GM20000 (cell line): ENCODE measurements around the gene SGPP1.
"Not testable (repeated sequence)": the region's sequence is repeated elsewhere in the genome, so short reads cannot be mapped to it uniquely, and the experiment has no call there.

Experiments
- DNase-seq: peaks from one replicate; pipeline ENCODE4 v3.0.0; 2012; ENCODE audit warnings: low spot score
- TF ChIP-seq, protein P1 (sequence below): IDR thresholded peaks from 2 replicates; pipeline ENCODE4 v1.5.1; 2012; ENCODE audit warnings: mild to moderate bottlenecking, control low read depth; ENCODE audit errors: extremely low read depth, missing control alignments

Gene SGPP1

GRCh38 chr14:63644741-63645140 lies 83.1 kb downstream of the SGPP1 start:
- TF ChIP-seq, protein P1, sequence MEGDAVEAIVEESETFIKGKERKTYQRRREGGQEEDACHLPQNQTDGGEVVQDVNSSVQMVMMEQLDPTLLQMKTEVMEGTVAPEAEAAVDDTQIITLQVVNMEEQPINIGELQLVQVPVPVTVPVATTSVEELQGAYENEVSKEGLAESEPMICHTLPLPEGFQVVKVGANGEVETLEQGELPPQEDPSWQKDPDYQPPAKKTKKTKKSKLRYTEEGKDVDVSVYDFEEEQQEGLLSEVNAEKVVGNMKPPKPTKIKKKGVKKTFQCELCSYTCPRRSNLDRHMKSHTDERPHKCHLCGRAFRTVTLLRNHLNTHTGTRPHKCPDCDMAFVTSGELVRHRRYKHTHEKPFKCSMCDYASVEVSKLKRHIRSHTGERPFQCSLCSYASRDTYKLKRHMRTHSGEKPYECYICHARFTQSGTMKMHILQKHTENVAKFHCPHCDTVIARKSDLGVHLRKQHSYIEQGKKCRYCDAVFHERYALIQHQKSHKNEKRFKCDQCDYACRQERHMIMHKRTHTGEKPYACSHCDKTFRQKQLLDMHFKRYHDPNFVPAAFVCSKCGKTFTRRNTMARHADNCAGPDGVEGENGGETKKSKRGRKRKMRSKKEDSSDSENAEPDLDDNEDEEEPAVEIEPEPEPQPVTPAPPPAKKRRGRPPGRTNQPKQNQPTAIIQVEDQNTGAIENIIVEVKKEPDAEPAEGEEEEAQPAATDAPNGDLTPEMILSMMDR: no peak
- DNase-seq: no peak

GRCh38 chr14:63642656-63643382 lies 85.0 kb downstream of the SGPP1 start:
- no peak for DNase-seq
- TF ChIP-seq, protein P1: no peak

DNA sequence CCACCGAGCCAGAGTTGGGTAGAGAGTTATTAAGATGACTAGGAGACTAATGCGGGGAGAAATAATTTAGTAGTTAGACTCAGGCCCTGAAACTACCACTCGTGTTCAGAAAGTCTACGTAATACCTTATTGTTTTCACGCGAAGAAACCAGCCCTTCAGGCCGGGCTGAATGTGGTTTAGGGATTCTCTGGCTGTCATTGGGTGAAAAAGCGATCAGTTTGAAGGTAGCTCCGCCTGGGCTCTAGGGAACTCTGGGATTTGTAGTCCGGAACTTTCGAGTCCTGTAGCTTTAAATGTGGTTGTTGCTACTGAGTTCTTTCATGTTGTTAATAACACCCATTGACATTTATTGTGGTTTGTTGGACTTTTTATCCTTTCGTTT lies 85.6 kb downstream of the SGPP1 start:
- DNase-seq: peak; percentile 77
- TF ChIP-seq, protein P1: no peak

DNA sequence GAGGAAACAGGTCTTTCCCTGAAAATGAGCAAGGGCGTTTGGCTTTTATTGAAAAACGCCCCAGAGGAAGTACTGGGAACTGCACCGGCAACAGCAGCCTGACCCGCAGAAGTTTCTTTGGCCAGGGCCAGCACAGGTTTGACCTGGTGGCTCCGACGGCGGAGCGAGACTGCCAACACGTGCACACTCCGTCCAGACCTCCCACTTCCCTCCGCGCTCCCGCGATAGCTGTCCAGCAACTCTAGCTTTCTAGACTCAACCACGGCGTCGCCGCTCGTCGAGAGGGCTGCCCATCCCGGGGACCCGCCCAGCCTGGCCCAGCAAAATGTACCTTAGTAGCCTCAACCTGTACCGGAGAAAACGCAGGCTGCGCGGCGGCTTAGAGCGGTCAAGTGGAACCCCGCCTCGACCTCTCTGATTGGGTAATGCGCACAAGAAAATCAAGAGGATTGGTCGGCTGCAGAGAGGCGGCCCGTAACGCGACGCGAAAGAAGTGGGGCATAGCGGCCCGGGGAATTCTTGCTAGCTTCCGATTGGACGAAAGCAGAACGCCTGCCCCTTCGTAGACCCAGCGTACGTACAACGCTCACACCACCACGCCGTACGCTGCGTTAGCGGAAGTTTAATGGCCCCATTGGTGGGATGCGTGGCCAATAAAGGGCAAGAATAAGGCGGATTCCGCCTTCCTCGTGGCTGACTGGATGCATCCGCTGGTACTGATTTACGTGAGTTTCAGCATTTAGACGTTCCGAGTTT lies 86.2 kb downstream of the SGPP1 start, which contains the start of gene WDR89:
WDR89 (minus strand) TSS at position 399 of the 756 bp plus-strand sequence. CDS start 41,929 bp downstream, outside the sequence.
- TF ChIP-seq, protein P1: peak; percentile 59

GRCh38 chr14:63638493-63638892 lies 89.4 kb downstream of the SGPP1 start:
- TF ChIP-seq, protein P1: no peak

More for the DNA sequence above, 86.2 kb downstream of the SGPP1 start, which contains the start of gene WDR89:
- DNase-seq: peak; percentile 90

DNA sequence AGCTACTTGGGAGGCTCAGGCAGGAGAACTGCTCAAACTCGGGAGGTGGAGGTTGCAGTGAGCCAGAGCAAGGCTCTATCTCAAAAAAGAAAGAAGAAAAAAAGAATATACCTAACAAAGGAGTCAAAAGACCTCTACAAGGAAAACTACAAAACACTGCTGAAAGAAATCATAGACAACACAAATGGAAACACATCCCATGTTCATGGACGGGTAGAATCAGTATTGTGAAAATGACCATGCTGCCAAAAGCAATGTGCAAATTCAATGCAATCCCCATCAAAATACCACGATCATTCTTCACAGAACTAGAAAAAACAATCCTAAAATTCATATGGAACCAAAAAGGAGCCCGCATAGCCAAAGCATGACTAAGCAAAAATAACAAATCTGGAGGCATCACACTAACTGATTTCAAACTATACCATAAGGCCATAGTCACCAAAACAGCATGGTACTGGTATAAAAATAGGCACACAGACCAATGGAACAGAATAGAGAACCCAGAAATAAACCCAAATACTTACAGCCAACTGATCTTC lies 91.7 kb downstream of the SGPP1 start:
- DNase-seq: not testable (repeated sequence)

More at GRCh38 chr14:63638493-63638892, 89.4 kb downstream of the SGPP1 start:
- no peak for DNase-seq
